ENCODE measurements around the gene FOXL1. TPM values are rescaled to one million over a fixed set of nuclear protein-coding genes. Genes with fewer than 3 reads are reported as not detected.

The FOXL1 gene
- total RNA-seq, 3 donors from 2014 or later (not counting 1 experiment from before 2014, with no cell fraction given), result 0.10 TPM; not detected in 2

DNA sequence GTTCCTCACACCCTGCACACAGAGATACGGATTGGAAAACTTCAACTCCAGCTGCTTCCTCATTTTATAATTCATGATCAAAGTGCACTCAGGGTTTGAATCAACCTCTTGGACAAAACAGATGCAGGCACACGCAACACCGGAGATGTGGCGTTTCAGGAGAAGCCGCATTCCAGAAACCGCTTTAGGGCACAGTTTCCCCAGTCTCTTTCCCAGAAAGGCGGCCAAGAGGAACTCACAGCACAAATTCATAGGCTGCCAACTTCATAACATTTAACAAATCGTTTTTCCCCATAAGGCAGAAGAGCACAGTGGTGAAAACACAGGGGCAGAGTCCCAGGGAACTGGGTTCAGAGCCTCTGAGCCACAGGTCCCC is 31.7 kb upstream of the FOXL1 start:
- Mint-ChIP-seq H3K27me3 (ENCODE audit: low read depth in 2 of 2) (no peaks in the 10 kb centered on the region), H3K4me3 (no peak overlapping the region), H3K36me3 (peaks cover 10% of the 10 kb centered on the region), H3K27ac (no peak overlapping the region), H3K9me3 (no peaks in the 10 kb centered on the region), H3K4me1 (peaks cover 0 to 4% of the 10 kb centered on the region in 2 donors)
- Histone ChIP-seq H3K27ac (ENCODE audit: low read length) (no peak overlapping the region), H3K9me3 (ENCODE audit: control insufficient read depth, insufficient read depth, low read length) (no peaks in the 10 kb centered on the region), H3K27me3 (ENCODE audit: control insufficient read depth, insufficient read depth, low read length) (no peaks in the 10 kb centered on the region), H3K4me1 (ENCODE audit: control insufficient read depth, insufficient read depth, low read length) (no peaks in the 10 kb centered on the region), H3K4me3 (ENCODE audit: low read length) (no peak overlapping the region), H3K36me3 (ENCODE audit: control insufficient read depth, insufficient read depth, low read length) (peaks cover 39% of the 10 kb centered on the region)
- ATAC-seq (no peak), DNase-seq (no peak)
- intact Hi-C loops (cut with micrococcal nuclease), result no loop called here
- TF ChIP-seq, protein P1, sequence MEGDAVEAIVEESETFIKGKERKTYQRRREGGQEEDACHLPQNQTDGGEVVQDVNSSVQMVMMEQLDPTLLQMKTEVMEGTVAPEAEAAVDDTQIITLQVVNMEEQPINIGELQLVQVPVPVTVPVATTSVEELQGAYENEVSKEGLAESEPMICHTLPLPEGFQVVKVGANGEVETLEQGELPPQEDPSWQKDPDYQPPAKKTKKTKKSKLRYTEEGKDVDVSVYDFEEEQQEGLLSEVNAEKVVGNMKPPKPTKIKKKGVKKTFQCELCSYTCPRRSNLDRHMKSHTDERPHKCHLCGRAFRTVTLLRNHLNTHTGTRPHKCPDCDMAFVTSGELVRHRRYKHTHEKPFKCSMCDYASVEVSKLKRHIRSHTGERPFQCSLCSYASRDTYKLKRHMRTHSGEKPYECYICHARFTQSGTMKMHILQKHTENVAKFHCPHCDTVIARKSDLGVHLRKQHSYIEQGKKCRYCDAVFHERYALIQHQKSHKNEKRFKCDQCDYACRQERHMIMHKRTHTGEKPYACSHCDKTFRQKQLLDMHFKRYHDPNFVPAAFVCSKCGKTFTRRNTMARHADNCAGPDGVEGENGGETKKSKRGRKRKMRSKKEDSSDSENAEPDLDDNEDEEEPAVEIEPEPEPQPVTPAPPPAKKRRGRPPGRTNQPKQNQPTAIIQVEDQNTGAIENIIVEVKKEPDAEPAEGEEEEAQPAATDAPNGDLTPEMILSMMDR (IDR thresholded peaks at IDR 0.05), result no peak
- 96% methylated on average over 8 of the region's 8 CpGs for WGBS (ENCODE audit: insufficient coverage)

DNA sequence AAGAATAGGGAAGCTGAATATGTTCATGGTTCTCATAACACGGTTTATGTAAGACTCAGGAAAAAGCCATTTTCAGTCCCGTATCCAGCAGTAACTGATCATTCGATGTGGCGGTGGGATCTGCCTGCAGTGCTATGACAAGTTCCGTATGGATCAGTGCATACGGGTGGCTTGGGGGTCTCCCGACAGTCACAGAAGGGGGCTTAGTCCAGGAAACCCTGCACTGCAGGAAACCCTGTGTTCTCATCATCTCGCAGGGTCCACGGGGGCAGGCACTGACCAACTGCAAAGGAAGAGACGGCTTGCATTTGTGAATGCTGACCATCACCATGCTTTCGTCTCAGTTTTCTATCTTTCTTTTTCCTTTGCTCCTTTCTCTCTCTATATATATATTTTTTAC is 31.1 kb upstream of the FOXL1 start:
- no peaks in the 10 kb centered on the region for H3K27me3 ChIP-seq (ENCODE audit: control insufficient read depth, insufficient read depth, low read length)
- no peak overlapping the region for H3K27ac ChIP-seq (ENCODE audit: low read length)
- H3K36me3 ChIP-seq (ENCODE audit: control insufficient read depth, insufficient read depth, low read length), result peaks cover 33% of the 10 kb centered on the region
- no peaks in the 10 kb centered on the region for H3K27me3 Mint-ChIP-seq (ENCODE audit: low read depth in 2 of 2)
- H3K27ac Mint-ChIP-seq, result no peak overlapping the region
- peaks cover 10% of the 10 kb centered on the region for H3K36me3 Mint-ChIP-seq
- H3K4me1 ChIP-seq (ENCODE audit: control insufficient read depth, insufficient read depth, low read length), result no peaks in the 10 kb centered on the region
- H3K9me3 ChIP-seq (ENCODE audit: control insufficient read depth, insufficient read depth, low read length), result no peaks in the 10 kb centered on the region
- H3K4me3 ChIP-seq (ENCODE audit: low read length), result no peak overlapping the region
- ATAC-seq (no peak), DNase-seq (no peak)
- intact Hi-C loops (cut with micrococcal nuclease), result no loop called here
- H3K4me1 Mint-ChIP-seq, result peaks cover 0 to 4% of the 10 kb centered on the region in 2 donors
- 95% methylated on average over 9 of the region's 11 CpGs for WGBS (ENCODE audit: insufficient coverage)
- no peaks in the 10 kb centered on the region for H3K9me3 Mint-ChIP-seq
- TF ChIP-seq, protein P1 (IDR thresholded peaks at IDR 0.05), result no peak
- no peak overlapping the region for H3K4me3 Mint-ChIP-seq

DNA sequence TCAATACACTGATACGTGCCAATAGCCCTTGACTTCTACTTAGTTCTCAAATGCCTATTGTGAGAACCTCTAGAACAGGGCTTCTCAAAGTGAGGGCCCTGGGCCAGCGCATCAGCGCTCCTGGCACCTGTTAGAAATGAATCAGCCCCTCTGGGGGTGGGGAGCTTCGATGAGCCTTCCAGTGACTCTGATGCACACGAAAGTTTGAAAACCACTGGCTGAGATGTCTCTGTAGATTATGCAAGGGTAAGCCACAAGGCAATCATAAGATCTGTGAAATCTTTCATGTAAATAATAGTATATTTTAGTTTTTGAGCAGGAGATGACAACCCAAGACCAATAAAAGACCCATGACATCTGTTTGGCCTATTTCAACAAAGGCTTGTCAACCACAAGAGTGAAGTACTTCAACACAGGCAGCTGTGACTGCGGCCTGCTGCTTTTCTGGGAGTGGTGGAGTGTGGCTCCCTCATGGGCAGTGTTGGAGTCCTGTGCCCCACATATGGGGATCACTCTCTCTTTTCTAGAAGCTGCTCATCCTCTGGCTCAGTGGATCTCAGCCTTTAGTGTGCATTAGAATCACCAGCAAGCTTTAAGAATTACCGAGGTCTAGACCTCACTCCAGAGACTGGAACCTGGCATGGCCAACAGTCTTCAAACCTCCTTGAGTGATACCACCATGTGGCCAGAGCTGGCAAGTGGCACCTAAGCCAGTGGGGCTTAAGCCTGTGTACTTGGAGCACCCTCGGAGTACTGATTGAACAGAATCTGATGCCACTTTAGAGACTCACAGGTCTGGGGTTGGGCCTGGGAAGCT is 29.1 kb upstream of the FOXL1 start:
- Histone ChIP-seq H3K4me3 (ENCODE audit: low read length) (no peak overlapping the region), H3K4me1 (ENCODE audit: control insufficient read depth, insufficient read depth, low read length) (peaks cover 7% of the 10 kb centered on the region), H3K27me3 (ENCODE audit: control insufficient read depth, insufficient read depth, low read length) (no peaks in the 10 kb centered on the region), H3K9me3 (ENCODE audit: control insufficient read depth, insufficient read depth, low read length) (no peaks in the 10 kb centered on the region), H3K36me3 (ENCODE audit: control insufficient read depth, insufficient read depth, low read length) (peaks cover 28% of the 10 kb centered on the region), H3K27ac (ENCODE audit: low read length) (no peak overlapping the region)
- TF ChIP-seq, protein P1 (IDR thresholded peaks at IDR 0.05), result no peak
- Mint-ChIP-seq H3K9me3 (no peaks in the 10 kb centered on the region), H3K4me3 (no peak overlapping the region), H3K27me3 (ENCODE audit: low read depth in 2 of 2) (no peaks in the 10 kb centered on the region), H3K4me1 (peaks cover 11 to 17% of the 10 kb centered on the region in 2 donors), H3K27ac (no peak overlapping the region), H3K36me3 (peaks cover 5% of the 10 kb centered on the region)
- DNase-seq (no peak), ATAC-seq (no peak)
- intact Hi-C loops (cut with micrococcal nuclease), result no loop called here
- WGBS (ENCODE audit: insufficient coverage), result 65% methylated on average over 8 of the region's 8 CpGs

DNA sequence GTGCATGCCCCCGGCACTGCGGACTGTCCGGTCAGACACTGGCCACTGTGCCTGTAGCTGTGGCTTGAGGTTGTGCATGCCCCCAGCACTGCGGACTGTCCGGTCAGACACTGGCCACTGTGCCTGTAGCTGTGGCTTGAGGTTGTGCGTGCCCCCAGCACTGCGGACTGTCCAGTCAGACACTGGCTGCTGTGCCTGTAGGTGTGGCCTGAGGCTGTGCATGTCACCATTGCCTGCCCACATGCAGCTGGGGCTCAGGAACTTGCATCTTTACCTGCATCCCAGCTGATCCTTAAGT is 28.5 kb upstream of the FOXL1 start:
- no peaks in the 10 kb centered on the region for H3K36me3 Mint-ChIP-seq
- H3K27ac ChIP-seq (ENCODE audit: low read length), result no peak overlapping the region
- WGBS (ENCODE audit: insufficient coverage), result 95% methylated on average over 7 of the region's 7 CpGs
- intact Hi-C loops (cut with micrococcal nuclease), result no loop called here
- no peak for ATAC-seq
- no peak overlapping the region for H3K4me3 Mint-ChIP-seq
- no peaks in the 10 kb centered on the region for H3K27me3 ChIP-seq (ENCODE audit: control insufficient read depth, insufficient read depth, low read length)
- H3K4me1 ChIP-seq (ENCODE audit: control insufficient read depth, insufficient read depth, low read length), result peaks cover 11% of the 10 kb centered on the region
- peaks cover 12 to 18% of the 10 kb centered on the region in 2 donors for H3K4me1 Mint-ChIP-seq
- TF ChIP-seq, protein P1 (IDR thresholded peaks at IDR 0.05), result no peak
- no peak overlapping the region for H3K27ac Mint-ChIP-seq
- H3K4me3 ChIP-seq (ENCODE audit: low read length), result no peak overlapping the region
- no peaks in the 10 kb centered on the region for H3K9me3 Mint-ChIP-seq
- no peaks in the 10 kb centered on the region for H3K27me3 Mint-ChIP-seq (ENCODE audit: low read depth in 2 of 2)
- H3K36me3 ChIP-seq (ENCODE audit: control insufficient read depth, insufficient read depth, low read length), result peaks cover 28% of the 10 kb centered on the region
- no peak for DNase-seq
- H3K9me3 ChIP-seq (ENCODE audit: control insufficient read depth, insufficient read depth, low read length), result no peaks in the 10 kb centered on the region
